ENCODE measurements around the gene COL23A1.

- TF ChIP-seq CTCF (IDR thresholded peaks at IDR 0.05; ENCODE audit: low read depth, low read length) (no peak), EZH2phosphoT487 (IDR thresholded peaks at IDR 0.05; ENCODE audit: low read depth) (no peak)
Observed at GRCh38 chr5:178238313-178238635, 351.9 kb downstream of the COL23A1 start.

Data from OCI-LY3 (cell line).